NCI-H1048 (cell line): ENCODE results near the gene SERPINB1.
"Not testable (repeated sequence)": the region's sequence is repeated elsewhere in the genome, so short reads cannot be mapped to it uniquely, and the experiment has no call there.

Experiments used
- DNase-seq: peaks from one replicate; lab custom pipeline; 2025; lab: John Stamatoyannopoulos, UW

SERPINB1 gene

DNA sequence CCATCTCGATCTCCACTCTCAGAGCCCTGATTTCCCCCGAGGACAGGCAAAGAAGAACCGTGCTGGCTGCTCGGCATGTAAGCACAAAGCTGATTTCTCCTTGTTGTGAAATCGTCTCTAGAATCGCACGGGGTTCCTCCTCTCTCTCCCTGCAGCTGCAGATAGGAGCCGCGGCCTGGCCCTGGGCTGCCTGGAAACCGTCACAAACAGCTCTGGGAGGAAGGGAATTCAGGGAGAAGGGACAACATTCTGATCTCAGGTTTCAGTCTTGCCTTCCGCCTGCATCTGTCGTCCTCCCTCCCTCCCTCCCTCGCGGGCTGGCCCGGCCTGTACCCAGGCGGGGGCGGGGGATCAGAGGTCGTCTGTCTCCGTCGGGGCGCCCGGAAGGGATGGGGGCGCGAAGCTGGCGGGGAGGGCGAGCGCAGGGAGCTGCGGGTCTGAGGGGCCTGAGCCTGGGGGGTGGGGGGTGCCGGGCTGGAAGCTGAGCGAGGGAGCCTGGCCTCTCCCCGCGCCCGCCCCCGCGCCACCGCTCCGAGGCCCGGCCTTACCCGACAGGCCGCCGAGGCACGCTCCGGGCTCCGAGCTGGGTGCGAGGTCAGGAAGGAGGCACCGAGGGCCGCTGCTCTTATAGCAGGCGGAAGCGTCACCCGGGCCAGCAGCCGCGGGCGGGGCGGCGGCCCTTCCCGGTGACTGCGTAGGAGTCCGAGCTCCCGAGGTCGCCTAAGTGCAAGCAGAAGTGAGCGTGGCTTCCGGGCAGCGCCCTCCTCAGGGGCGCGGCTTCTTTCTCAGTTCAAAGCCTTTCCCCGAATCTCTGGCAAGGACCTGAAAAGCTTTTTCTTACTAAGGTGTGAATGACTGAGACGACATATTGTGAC lies at the start of gene SERPINB1:
SERPINB1 (minus strand) TSS at position 600 of the 875 bp plus-strand sequence. CDS start 1,277 bp downstream, outside the sequence.
- DNase-seq = no peak

DNA sequence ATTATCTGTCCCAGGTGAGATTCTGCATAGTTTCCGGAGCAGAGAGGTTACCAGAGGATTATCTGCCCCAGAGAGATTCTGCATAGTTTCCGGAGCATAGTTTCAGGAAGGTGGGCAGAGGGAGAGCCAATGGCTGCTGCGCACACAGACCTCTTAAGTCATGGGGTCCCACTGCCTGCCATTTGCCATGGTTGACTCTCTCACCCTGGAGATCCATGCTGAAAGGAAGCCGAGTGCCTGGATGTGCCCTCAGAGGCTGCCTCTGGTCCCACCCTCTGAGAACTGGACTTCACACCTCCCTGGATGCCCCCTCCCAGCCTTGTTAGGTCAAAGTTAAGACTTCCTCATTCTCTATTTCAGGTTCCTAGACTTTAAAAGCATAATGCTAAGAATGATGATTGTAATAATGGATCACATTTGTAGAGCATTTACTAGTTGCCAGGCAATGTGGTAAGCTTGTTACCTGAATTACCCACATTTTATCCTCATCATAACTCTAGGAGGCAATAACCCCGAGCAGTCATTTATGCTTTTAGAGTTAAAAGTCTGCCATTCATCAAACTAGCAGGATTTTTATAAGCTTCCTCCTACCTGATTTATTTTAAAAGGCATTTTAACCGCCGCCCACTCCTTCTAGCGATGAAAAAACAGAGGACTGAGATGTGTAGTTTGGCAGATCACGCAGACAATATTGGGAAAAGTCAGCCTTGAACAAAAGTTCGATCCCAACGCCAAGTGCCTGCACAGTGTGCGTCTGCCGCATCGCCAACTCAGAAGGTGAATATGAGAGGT lies 49.5 kb upstream of the SERPINB1 start:
- DNase-seq = no peak

- DNase-seq = no peak
Measured at GRCh38 chr6:2885967-2886735, 44.5 kb upstream of the SERPINB1 start.

DNA sequence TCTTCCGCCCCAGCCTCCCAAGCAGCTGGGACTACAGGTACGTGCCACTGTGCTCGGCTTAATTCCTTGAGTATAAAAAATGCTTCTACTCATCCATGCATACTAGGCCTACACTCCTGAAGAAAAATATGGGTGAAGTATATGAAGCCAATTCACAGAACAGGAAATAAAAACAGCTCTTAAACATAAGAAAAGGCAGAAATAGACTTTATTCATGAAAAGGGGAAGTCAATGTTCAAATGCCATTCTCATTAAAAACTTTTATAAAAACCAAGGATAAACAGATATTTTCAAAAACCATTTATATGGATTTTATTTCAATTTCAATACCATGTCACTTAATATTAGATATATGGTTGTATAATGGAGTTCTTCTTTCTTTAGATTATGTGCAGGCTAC lies 43.1 kb upstream of the SERPINB1 start:
- DNase-seq = no peak

DNA sequence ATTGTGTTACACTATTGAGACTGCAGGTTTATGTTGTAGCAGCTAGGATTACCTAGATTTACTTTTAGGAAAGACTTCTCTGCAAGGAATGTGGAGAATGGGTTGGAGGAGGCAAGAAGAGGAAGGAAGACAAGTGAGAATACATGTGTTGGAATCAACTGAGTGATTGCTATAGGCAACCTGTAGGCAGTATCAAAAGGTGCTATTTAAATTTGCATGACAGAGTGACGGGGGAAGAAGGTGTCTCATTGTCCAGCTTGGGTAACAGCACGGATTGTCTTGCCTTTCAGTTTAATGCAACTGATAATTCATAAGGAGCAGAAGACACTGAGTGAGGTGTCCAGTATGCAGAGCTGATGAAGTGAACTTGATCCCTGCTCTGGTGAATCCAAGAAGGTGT lies 42.0 kb upstream of the SERPINB1 start:
- no peak for DNase-seq

DNA sequence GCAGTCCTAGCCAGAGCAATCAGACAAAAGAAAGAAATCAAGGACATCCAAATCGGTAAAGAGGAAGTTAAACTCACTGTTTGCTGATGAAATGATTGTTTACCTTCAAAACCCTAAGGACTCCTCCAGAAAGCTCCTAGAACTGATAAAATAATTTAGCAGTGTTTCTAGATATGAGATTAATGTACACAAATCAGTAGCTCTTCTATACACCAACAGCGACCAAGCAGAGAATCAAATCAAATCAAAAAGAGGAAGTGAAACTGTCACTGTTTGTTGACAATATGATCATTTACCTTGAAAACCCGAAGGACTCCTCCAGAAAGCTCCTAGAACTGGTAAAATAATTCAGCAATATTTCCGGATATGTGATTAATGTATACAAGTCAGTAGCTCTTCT lies 39.8 kb upstream of the SERPINB1 start:
- DNase-seq = no peak

DNA sequence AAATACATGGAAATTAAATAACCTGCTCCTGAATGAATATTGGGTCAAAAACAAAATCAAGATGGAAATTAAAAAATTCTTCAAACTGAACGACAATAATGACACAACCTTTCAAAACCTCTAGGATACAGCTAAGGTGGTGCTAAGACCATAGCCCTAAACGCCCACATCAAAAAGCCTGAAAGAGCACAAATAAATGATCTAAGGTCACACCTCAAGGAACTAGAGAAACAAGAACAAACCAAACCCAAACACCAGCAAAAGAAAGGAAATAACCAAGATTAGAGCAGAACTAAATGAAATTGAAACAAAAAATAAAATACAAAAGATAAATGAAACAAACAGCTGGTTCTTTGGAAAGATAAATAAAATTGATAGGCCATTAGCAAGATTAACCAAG lies 38.5 kb upstream of the SERPINB1 start:
- DNase-seq = not testable (repeated sequence)

- no peak for DNase-seq
Measured at GRCh38 chr6:2877960-2878359, 36.3 kb upstream of the SERPINB1 start.

GRCh38 chr6:2877057-2877882 lies 35.6 kb upstream of the SERPINB1 start:
- DNase-seq = no peak

GRCh38 chr6:2876210-2877056 lies 34.8 kb upstream of the SERPINB1 start:
- DNase-seq = no peak

- no peak for DNase-seq
Measured at GRCh38 chr6:2875359-2876191, 33.9 kb upstream of the SERPINB1 start.

- DNase-seq = no peak
Measured at GRCh38 chr6:2873643-2874042, 32.0 kb upstream of the SERPINB1 start.

GRCh38 chr6:2872423-2873358 lies 31.0 kb upstream of the SERPINB1 start:
- DNase-seq = no peak

DNA sequence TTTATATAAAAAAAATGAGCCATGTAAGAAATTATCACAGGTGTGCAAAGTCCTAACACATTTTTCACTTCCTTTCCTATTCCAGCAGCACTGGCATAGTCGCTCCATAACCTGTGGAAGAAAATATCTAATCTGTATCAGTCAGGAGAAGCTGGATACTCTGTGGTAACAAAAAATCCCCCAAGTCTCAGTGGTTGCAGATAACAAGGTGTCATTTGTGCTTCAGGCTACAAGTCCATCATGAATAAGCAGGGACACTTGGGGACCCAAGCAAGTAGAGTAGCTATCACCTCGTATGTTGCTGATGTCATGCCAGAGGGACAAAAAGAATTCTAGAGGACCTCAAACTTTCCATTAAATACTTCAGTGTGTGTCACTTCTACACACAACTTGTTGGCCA lies 30.3 kb upstream of the SERPINB1 start:
- DNase-seq = no peak

DNA sequence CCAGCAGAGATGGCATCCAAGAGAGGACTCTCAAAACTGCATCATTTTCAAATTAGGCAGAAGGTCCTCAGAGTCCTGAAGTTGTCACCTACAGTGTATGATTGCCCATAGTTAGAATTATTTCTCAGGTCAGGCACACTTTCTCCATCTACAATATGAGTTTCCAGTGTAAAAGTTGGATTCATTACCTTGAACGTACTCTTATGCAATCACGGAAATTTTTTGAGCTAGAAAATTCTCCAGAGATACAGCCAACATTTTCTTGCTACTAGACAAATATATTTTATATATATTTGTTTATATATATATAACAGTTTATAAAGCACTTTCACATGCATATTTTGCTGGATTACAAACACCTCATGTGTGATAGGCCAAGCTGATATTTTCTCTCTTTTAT lies 29.4 kb upstream of the SERPINB1 start:
- no peak for DNase-seq

DNA sequence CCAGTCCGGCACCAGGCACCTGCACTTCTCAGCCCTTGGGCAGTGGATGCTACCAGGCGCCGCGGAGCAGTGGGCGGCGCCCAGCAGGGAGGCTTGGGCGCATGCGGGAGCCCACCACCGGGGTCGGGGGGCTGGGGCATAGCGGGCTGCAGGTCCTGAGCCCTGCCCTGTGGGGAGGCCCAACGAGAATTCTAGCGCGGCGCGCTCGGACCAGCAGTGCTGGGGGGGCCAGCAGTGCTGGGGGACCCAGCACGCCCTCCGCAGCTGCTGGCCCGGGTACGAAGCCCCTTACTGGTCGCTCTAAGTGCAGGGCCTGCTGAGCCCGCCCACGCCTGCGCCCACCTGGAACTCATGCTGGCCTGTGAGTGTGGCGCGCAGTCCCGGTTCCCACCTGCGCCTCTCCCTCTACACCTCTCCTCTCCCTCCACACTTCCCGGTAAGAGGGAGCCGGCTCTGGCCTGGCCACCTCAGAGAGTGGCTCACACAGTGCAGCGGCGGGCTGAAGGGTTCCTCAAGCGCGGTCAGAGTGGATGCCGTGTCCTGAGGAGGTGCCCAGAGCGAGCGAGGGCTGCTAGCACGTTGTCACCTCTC lies 28.5 kb upstream of the SERPINB1 start:
- DNase-seq = no peak

DNA sequence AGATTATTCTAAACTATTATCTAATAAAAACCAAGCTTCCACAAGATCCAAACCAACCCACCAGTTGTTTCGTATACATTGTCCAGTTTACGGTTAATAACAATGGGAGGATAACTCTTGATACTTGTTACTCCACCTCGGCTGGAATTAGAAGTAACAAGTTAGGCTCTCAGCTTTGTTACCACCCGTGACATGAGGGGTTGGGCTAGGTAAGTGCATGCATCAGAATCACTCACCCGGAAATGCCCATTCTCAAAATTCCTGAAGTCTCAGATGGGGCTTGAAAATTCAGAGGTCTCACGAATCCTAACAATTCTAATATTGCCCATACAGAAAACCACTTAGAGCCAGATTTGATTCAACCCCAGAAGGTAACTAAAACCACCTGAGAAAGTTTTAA lies 27.0 kb upstream of the SERPINB1 start:
- no peak for DNase-seq
